Fibroblast of skin of left biceps (primary cell): ENCODE measurements around the gene SGF29.
"Not testable (repeated sequence)": the region's sequence is repeated elsewhere in the genome, so short reads cannot be mapped to it uniquely, and the experiment has no call there.

Source experiments
- DNase-seq, 2 experiments: peaks; one replicate each; pipeline ENCODE4 v3.0.0-alpha.2; 2013; ENCODE audit warnings: low read depth in 2 of 2

The SGF29 gene

DNA sequence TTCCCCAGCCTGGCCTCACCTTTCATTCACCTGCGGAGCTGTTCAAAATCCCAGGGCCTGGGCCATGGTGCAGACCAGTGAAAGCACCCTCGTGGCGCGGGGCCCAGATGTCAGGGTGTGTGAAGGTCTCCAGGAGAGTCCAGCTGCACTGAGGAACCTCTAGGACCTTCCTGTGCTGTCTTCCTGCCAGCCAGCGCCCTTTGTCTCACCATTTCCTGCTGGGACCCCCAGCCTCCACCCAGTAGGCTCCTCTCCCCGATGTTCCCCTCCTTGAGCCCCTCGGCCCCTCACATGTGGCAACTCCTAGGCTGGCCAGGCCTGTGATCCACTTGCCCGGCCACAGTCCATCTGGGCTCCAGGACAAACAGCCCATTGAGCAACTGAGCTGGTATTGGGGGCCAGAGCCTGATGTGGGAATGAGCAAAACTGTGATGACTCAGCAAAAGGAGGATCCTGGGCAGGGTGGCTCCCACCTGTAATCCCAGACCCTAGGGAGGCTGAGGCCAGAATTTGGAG is 42.5 kb downstream of the SGF29 start:
- DNase-seq: no peak

DNA sequence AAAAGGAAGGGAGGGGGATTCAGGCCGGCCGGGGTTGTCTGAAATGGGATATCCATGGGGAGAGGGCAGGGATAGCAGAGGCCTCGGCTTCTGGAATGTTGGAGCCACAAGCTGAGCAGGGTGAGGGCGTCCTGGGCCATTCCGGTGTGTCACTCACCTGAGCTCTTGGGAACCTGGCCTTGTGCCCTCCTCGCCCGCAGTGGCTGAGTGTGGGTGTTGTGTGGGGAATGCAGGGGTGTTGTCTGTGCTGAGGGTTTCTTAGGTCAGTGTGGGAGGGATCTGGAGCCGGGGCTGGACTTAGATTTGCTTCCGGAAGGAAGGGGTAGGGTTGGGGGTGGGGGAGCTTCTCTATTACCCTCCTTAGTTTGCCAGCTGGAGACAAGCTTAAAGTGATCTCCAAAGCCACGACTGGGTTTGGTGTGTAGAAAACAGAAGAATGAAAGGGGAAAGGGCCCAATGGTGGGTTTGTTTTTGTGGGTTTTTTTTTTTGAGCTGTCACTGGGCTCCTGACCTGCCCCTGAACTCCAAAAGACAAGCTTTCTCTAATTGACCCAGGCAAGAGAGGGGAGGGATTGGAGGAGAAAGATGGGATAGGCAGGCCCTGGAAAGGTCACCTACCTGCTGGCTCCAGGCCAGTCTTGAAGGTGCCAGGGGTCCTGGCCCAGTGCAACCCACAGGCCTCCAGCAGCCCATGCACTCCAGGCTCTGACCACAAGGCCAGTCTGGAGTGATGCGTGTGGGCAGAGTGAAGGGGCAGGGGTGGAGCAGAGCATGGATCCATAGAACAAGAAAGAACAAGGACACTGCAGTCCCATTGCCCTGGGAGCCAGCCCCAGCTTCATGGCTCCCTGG is 43.3 kb downstream of the SGF29 start, which contains the start of gene SULT1A2:
TSS of gene SULT1A2 (minus strand) at position 211 of the 852 bp plus-strand sequence. CDS start 1,120 bp downstream, outside the sequence.
- no peak for DNase-seq

DNA sequence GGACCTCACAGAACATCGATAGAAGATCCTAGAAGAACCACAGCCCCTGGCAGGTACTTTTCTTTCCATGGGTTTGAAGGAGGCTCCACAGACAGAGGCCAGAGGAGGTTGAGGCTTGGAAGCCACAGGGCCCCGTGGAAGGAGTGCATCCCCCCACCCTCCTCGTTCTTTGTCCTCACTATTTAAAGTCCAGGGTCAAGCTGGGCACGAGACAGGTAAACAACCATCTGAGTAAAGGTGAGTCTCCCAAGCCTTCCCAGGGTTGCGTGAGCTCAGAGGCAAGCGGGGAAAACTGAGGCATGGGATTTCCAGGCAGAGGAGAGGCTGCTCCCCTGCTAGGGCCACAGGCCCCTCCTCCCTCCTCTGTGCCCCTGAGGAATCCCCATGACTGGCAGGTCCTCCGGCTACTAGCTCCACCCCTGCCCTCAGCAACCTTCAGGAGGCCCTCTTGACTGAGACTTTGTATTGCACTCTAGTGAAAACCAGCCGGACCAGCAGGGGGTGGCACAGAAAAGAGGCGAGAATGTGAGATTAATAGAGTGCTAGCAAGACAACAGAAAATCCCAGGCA is 44.1 kb downstream of the SGF29 start:
- no peak for DNase-seq

DNA sequence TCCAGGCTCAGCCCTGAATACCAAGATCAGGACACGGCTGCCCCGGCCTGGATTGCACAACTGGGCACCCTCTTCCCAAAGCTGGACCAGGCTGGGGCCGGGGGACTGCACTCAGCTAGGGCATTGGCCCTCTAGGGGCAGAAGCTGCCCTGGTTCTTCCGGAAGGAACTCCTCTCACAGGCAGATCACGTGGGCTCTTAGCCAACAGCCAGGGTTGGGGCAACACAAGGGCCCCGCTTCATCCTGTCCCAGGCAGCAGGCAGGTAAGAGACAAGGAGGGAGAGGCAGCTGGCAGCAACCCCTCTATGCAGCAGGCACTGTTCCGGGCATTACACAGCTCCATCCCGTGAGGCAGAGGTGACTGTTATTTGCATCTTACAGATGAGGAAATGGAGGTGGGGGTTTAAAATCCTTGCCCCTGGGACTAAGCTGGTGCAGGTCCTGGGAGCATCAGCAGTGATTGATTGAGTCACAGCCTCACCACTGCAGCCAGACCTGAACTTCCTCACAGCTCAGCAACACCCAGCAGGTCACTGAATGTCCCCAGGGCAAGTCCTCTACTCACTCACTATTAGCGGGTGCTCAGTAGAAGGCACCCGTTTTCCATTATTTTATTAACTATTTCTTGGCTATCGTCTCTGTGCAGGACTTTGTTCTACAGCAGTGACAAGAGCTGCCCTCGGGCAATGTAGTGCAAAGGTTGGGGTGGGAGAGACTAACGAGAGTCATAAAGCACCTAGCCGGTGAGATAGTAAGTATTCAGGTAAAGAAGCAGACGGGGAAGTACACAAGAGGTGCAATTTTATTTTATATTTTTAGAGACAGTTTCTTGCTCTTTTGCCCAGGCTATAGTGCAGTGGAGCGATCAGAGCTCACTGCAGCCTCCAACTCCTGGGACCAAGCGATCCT is 45.9 kb downstream of the SGF29 start:
- DNase-seq: not testable (repeated sequence)

DNA sequence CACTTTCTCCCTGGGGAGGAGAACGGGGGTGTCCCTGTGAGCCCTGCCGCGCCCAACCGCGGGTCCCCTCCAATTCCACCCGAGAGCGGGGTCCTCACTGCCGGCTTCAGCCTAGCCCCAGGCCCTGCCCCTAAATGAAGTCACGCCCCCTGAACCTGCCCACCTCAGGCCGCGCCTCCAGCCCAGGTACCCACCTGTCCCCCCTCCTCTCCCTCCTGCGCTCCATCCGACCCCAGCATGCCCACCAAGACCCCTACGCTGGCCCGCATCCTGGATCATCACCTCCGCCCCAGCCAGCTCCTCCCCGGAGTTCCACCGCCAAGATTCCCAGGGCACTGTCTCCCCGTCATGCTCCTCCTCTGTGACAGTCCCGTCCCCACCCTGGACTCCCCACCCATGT is 47.2 kb downstream of the SGF29 start:
- not testable (repeated sequence) for DNase-seq

DNA sequence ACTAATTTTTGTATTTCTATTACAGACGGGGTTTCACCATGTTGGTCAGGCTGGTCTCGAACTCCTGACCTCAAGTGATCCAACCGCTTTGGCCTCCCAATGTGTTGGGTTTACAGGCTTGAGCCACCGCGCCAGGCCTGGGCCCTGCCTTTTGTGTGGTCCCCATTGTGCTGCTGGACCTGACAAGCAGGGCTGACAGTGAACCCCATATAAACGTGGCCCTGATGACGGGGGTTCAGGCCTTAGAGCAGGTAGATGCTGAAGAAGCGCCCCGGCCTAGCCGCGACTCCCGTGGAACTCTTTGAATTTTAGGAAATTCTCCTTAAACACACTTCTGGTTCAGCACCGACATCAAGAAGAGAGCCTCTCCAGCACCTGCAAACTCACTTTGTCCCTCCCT is 47.9 kb downstream of the SGF29 start:
- DNase-seq: not testable (repeated sequence)

DNA sequence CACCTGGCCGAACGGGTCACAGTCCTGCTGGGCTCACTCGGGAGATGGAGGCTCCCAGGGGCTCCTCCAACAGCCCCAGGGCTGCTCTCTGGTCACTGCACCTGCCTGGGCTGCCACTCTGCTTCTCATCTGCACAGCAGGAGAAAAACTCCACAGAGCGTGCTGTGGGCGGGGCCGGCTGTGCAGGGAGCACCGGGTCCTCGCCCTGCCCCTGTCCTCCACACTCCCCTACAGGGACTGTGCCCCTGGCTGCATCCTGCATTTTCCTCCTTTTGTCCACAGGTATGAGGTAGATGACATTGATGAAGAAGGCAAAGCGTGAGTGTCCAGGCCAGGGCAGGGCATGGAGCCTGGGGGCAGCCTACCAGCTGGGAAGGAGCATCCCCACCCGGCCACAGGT is 48.3 kb downstream of the SGF29 start:
- not testable (repeated sequence) for DNase-seq

DNA sequence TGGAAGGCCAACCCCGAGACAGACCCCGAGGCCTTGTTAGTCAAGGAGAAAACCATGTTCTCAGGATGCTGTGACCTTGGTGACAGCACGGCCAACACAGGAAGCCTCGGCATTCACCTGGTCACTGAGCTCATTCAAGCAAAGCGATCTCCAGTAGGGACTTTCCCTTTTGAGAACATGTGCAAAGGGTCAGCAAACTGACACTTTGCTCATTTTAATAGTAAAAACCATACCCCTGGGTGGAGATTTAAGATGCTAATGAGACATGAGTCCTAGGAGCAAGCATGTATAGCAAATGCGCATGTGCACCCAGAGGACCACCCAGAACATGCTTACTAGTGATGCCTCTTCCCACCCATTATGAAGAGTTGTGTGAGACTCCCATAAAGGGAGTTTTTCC is 48.8 kb downstream of the SGF29 start:
- no peak for DNase-seq

DNA sequence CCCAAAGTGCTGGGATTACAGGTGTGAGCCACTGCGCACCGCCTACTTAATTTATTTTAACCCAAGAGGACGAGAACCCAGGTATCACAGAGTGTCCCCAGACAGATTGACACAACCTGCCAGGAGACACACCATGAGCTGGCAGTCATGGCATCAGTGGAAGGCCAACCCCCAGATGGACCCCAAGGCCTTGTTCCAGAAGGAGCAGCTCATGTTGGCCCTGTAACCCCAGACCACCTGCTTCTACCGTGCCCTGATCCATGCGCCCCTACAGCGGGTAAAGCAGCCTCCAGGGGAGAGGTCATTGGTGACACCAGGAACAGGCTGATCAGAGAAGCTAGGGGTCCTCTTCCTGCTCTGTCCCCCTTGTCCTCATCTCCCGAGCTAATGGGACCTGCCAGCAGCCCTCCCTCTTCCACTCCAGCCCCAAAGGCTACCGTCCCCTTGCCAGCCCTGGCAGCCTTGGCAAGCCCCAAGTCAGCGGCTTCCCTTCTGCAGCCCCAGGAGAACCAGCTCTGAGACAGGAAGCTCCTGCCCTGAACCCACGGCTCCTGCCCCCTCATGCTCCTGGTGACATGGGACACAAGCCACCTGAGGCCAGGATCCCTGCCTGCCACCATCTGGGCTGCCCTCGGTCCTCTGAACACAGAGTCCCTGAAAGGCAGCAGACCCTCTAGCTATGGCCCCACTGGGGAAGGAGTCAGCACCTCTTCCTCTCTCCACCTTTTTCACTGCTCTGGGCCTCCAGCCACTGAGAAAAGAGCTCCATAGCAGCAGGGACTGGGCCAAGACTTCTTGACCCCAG is 49.9 kb downstream of the SGF29 start:
- DNase-seq: no peak

DNA sequence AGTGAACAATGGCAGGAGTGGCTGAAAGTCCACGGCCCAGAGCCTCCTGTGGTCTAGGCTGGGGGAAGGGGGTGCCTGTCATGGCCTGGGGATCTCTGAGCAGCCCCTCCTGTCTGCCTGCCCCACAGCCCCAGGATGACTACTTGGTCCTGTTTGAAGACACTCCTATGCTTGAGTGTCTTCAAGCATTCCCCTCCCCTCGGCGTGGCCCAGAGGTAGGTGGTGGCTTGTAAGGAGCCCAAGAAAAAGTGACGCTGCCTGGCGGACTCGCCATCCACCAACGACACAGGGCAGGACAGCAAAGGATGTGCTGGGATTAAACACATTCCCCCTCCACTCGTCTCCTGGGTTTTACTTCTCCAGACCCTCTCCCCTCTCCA is 50.5 kb downstream of the SGF29 start:
- no peak for DNase-seq

DNA sequence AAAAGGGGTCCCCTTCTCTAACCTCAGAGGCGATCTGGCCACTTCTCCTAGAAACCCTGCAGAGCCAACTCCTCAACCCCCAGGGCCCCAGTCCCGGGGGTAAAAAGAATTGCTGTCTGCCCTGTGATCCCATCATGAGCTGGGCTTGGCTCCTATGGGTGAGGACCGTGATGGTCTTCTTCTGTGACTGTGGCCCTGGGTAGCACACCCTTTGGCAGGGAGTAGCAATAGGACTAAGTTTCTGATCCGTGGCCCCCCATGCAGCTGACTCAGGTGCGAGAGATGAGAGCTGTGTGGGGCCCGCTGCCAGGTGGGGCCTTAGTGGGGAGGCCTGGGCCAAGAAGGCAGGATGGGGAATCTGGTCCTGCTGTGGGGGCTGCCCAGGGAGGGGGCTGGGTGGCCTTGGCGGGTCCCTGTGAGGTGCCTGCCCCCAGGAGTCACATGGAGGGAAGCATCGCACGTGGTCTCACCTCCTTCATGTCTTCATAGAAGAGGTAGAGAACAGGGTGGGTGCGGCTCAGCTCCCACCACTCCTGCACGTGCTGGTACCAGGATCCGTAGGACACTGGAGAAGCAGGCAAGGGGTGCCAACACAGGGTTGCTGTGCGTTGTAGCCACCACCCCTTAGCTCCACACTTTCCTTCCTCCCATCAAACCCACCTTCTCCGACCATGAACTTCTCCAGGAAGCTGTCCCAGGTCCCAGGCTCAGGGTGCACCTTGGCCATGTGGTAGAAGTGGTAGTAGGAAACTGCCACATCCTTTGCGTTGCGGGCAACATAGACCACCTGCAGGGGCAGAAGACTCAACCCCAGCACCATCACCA is 52.8 kb downstream of the SGF29 start:
- DNase-seq: no peak

DNA sequence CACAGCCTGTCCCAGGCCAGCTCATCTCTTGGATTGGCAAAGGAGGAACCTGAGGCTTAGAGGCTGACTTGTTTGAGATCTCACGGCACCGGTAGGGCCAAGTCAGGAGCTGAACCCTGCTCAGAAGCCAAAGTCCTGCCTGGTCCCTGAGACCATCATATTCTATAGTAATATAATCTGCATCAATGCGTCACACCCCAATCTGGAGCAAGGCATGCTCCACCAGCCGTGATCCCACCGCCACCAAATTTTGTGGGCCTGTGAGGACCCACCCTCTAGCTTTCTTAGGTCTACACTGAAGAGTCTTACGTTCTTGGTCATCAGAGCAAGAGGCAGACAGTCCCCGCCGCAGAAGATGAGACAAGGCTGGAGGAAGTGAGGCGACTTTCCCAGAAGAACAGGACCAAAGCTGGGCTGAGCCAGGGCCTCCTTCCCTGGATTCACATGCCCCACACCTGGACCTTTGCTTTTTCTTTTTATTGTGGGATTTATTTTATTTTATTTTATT is 53.5 kb downstream of the SGF29 start:
- no peak for DNase-seq

DNA sequence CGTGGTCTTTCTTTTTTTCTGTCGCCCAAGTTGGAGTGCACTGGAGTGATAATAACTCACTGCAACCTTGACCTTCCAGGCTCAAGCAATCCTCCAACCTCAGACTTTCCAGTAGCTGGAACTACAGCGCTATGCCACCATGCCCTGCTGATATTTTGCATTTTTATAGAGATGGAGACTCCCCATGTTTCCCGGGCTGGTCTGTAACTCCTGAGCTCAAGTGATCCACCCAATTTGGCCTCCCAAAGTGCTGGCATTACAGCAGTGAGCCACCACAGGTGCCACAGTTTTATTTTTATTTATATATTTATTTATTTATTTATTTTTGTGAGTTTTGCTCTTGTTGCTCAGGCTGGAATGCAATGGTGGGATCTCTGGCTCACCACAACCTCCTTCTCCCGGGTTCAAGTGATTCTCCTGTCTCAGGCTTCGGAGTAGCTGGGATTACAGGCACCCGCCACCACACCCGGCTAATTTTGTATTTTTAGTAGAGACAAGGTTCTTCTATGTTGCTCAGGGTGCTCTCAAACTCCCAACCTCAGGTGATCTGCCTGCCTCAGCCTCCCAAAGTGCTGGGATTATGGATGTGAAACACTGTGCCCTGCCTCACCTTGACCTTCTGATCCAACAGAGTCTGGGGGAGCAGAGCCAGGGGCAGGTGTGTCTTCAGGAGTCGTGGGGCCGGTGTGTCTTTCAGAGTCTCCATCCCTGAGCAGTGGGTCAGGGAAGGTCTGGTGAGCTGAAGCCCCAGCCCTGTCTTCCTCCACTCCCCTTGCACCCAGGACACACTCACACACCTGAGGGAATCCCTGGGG is 54.2 kb downstream of the SGF29 start:
- not testable (repeated sequence) for DNase-seq

DNA sequence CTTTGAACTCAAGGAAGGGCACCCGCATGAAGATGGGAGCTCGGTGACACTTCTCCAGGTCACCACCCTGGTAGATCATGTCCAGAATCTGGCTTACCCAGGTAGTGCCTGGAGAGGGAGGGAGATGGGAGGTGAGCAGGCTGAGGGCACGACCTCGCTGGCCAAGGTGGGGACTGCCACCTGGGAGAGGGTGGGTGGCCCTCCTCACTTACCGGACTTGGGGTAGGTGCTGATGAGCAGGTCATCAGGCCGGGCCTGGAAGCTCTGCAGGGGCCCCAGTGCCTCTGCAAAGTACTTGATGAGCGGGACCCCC is 54.7 kb downstream of the SGF29 start:
- DNase-seq: not testable (repeated sequence)

DNA sequence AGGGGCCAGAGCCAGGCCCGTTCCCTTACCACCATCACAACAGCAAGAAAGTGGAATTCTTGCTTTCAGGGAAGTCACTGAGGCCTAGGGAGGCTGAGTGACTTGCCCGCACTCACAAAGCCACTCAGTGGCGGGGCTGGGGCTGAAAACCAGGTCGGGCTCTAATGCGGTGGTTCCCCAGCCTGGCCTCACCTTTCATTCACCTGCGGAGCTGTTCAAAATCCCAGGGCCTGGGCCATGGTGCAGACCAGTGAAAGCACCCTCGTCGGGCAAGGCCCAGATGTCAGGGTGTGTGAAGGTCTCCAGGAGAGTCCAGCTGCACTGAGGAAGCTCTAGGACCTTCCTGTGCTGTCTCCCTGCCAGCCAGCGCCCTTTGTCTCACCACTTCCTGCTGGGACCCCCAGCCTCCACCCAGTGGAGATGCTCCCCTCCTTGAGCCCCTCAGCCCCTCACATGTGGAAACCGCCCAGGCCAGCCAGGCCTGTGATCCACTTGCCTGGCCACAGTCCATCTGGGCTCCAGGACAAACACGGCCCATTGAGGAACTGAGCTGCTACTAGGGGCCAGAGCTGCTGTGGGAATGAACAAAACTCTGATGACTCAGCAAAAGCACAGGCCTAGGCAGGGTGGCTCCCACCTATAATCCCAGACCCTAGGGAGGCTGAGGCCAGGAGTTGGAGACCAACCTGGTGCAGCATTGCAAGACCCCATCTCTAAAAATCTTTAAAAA is 55.3 kb downstream of the SGF29 start:
- DNase-seq: not testable (repeated sequence)

DNA sequence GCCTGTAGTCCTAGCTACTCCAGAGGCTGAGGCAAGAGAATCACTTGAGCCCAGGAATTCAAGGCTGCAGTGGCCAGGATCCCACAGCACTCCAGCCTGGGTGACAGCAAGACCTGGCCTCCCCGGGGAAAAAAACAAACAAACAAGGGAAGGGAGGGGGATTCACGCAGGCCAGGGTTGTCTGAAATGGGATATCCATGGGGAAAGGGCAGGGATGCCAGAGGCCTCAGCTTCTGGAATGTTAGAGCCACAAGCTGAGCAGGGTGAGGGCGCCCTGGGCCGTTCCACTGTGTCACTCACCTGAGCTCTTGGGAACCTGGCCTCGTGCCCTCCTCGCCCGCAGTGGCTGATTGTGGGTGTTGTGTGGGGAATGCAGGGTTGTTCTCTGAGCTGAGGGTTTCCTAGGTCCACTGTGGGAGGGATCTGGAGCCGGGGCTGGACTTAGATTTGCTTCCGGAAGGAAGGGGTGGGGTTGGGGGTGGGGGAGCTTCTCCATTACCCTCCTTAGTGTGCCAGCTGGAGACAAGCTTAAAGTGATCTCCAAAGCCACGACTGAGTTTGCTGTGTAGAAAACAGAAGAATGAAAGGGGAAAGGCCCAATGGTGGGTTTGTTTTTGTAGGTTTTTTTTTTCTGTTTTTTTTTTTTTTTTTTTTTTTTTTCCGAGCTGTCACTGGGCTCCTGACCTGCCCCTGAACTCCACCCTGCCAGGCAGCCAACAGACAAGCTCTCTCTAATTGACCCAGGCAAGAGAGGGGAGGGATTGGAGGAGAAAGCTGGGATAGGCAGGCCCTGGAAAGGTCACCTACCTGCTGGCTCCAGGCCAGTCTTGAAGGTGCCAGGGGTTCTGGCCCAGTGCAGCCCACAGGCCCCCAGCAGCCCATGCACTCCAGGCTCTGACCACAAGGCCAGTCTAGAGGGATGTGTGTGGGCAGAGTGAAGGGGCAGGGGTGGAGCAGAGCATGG is 56.2 kb downstream of the SGF29 start, which contains the start of gene SULT1A1:
TSS of gene SULT1A1 (minus strand) at position 414 of the 964 bp plus-strand sequence. CDS start 1,189 bp downstream, outside the sequence.
- no peak for DNase-seq

DNA sequence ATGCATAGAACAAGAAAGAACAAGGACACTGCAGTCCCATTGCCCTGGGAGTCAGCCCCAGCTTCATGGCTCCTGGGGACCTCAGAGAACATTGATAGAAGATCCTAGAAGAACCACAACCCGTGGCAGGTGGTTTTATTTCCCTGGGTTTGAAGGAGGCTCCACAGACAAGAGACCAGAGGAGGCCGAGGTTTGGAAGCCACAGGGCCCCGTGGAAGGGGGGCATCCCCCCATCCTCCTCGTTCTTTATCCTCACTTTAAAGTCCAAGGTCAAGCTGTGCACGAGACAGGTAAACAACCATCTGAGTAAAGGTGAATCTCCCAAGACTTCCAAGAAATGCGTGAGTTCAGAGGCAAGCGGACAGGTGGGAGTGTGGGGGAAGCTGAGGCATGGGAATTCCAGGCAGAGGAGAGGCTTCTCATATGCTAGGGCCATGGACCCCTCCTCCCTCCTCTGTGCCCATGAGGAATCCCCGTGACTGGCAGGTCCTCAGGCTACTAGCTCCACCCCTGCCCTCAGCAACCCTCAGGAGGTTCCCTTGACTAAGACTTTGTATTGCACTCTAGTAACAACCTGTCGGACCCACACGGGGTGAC is 57.0 kb downstream of the SGF29 start:
- no peak for DNase-seq
